BJ (cell line): ENCODE data around the gene SHOC2. TPM values are rescaled to one million over a fixed set of nuclear protein-coding genes. Genes with fewer than 3 reads are reported as not detected.

Experiments
- CTCF ChIA-PET: fragments of 350-600 bp; formaldehyde crosslinking; extraction: SDS; loops from one replicate; lab custom pipeline; 2021; ENCODE audit warnings: antibody characterized with exemption, inconsistent platforms; lab: Yijun Ruan, JAX
- POLR2A ChIA-PET: fragments of 300-600 bp; sonication (Branson Sonifier 250); formaldehyde crosslinking; extraction: SDS; loops from one replicate; lab custom pipeline; 2021; ENCODE audit warnings: antibody characterized with exemption; lab: Charles Lee
- DNase-seq: peaks from one replicate; pipeline ENCODE4 v3.0.0-alpha.2; 2011; ENCODE audit warnings: low read depth
- H3K27me3 ChIP-seq: 2 replicates; pipeline ENCODE4 v1.6.0; 2011; ENCODE audit warnings: low read length; ENCODE audit not compliant: control insufficient read depth, insufficient read depth
- H3K36me3 ChIP-seq: 2 replicates; pipeline ENCODE4 v1.5.1; 2011; ENCODE audit warnings: low read length; ENCODE audit not compliant: control insufficient read depth, insufficient read depth
- H3K4me3 ChIP-seq: 2 replicates; pipeline ENCODE4 v1.5.1; 2011; ENCODE audit warnings: low read depth, mild to moderate bottlenecking, control low read depth, low read length
- polyA plus RNA-seq: library from polyadenylated mRNA; depleted of rRNA; stranded (reverse); fragments of >200 nt; gene quantifications from 2 replicates; pipeline ENCODE4 v1.2.3, GENCODE V29; 2011; rRNA removed
- small RNA-seq: library from RNA; depleted of rRNA; stranded (forward); fragments of <200 nt; gene quantifications from one replicate; pipeline ENCODE3, GENCODE V24; 2012; ENCODE audit warnings: low replicate concordance, low read depth; ENCODE audit not compliant: insufficient read length
- TF ChIP-seq, protein P1 (sequence below): IDR thresholded peaks from 2 replicates; pipeline ENCODE4 v1.5.1; 2011; ENCODE audit warnings: low read depth, mild to moderate bottlenecking, control low read depth, inconsistent platforms, low read length, moderate library complexity; ENCODE audit not compliant: insufficient read depth

SHOC2 gene
- polyA plus RNA-seq, 1 experiment = 14.7 TPM

DNA sequence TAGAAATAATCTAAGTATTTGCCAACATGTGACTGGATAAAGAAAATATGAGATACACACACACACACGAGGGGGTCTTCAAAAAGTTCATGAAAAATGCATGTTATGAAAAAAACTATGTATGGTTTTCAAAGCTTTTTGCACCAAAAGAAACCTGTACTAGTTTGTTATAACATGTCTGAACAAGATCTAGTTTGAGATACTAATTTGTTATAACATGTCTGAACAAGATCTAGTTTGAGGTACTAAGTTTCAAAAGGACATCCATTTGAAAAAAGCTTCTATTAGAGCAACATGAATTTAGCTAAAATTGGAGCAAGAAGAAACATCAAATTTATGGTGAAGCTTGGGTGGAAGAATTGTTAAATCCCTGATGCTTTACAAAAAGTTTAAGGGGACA lies 137.6 kb downstream of the SHOC2 start:
- no peak for DNase-seq
- H3K36me3 ChIP-seq = no peaks in the 10 kb centered on the region
- CTCF ChIA-PET = no interaction called here
- POLR2A ChIA-PET = no interaction called here
- H3K4me3 ChIP-seq = no peak overlapping the region
- TF ChIP-seq, protein P1, sequence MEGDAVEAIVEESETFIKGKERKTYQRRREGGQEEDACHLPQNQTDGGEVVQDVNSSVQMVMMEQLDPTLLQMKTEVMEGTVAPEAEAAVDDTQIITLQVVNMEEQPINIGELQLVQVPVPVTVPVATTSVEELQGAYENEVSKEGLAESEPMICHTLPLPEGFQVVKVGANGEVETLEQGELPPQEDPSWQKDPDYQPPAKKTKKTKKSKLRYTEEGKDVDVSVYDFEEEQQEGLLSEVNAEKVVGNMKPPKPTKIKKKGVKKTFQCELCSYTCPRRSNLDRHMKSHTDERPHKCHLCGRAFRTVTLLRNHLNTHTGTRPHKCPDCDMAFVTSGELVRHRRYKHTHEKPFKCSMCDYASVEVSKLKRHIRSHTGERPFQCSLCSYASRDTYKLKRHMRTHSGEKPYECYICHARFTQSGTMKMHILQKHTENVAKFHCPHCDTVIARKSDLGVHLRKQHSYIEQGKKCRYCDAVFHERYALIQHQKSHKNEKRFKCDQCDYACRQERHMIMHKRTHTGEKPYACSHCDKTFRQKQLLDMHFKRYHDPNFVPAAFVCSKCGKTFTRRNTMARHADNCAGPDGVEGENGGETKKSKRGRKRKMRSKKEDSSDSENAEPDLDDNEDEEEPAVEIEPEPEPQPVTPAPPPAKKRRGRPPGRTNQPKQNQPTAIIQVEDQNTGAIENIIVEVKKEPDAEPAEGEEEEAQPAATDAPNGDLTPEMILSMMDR = no peak
- H3K27me3 ChIP-seq = 0 out of 2 replicates have a peak, but pooled peaks cover 2% of the 10 kb centered on the region

Small RNAs within 50 kb of the gene (small RNA-seq; reads per million reads assigned to genes)
- 3.6 reads per million, percentile 48 among the genes with 10 or more reads in this experiment for gene MIR548E

Other genes with a start within 250 kb of the SHOC2 start
- gene PDCD4, start 47.7 kb upstream of the SHOC2 start, polyA plus RNA-seq = 22.0 and 41.9 TPM in 2 replicates
- 11.0 and 29.8 TPM in 2 replicates for gene BBIP1, start 424 bp upstream of the SHOC2 start, polyA plus RNA-seq
- gene ADRA2A, start 157.4 kb downstream of the SHOC2 start, polyA plus RNA-seq = 0.18 and 0.25 TPM in 2 replicates